Stomach (tissue), 4 donors: ENCODE measurements around the gene KIF1A.
"Not testable (repeated sequence)": the region's sequence is repeated elsewhere in the genome, so short reads cannot be mapped to it uniquely, and the experiment has no call there.

Source experiments
- CTCF ChIP-seq, 7 experiments: fragments of 450-650 bp in 4 of 7; fragments of 200-600 bp in 3 of 7; sonication (generic) in 3 of 7; IDR thresholded peaks; one replicate each; pipeline ENCODE4 v1.5.1; 2016 to 2019; ENCODE audit warnings: antibody characterized with exemption in 7 of 7, control low read depth in 2 of 7, mild to moderate bottlenecking in 1 of 7
- EP300 ChIP-seq: sonication (generic); formaldehyde crosslinking; IDR thresholded peaks from one replicate; pipeline ENCODE4 v1.6.1; 2017; ENCODE audit warnings: antibody characterized with exemption
- POLR2A ChIP-seq, 4 donors: fragments of 450-650 bp; IDR thresholded peaks; one replicate each; pipeline ENCODE4 v1.6.1; 2016; ENCODE audit warnings: antibody characterized with exemption in 4 of 4, control low read depth in 2 of 4, mild to moderate bottlenecking in 1 of 4, moderate library complexity in 1 of 4
- POLR2AphosphoS5 ChIP-seq, 3 donors: sonication (generic); formaldehyde crosslinking; IDR thresholded peaks; one replicate each; pipeline ENCODE4 v1.6.1; 2016; ENCODE audit warnings: antibody characterized with exemption in 3 of 3

GRCh38 chr2:240692583-240693561, 127.1 kb downstream of the KIF1A start:
- not testable (repeated sequence) for TF ChIP-seq CTCF (IDR thresholded peaks at IDR 0.05); POLR2AphosphoS5 (IDR thresholded peaks at IDR 0.05); POLR2A (IDR thresholded peaks at IDR 0.05); EP300
